ENCODE results near the gene DESI2.
A peak's percentile ranks its signal among the peaks of the same experiment; 100 is the strongest.

Gene DESI2

DNA sequence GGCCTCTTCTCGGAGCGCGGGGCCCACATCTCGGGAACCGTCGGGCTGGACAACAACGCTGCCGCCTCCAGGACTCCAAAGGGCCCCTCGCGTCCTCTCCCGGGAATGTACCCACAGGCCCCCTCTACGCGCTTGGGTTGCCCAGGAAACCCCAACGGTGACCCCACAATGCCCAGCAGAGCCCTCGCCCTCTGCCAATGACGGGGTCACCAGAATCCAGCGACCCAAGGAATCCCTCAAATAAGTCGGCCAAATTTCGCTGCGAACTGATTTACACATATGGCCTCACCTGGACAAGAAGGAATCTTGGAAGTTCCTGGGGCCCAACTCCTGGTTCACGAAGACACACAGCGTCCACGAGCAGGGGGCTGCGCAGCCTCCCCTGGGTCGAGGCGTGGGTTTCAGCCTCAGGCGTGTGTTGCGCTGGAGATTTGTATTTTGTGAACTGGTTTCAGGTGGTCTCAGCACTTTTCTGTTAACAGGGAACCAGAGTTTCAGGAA lies 78.1 kb downstream of the DESI2 start:
- Histone ChIP-seq H3K9ac (ENCODE audit: low read length) (peak overlapping the region; percentile 90), H3K4me2 (ENCODE audit: low read depth, low read length, poor library complexity, severe bottlenecking) (peak overlapping the region; percentile 82), H3K27ac (ENCODE audit: low read depth, low read length) (peak overlapping the region; percentile 100)

DNA sequence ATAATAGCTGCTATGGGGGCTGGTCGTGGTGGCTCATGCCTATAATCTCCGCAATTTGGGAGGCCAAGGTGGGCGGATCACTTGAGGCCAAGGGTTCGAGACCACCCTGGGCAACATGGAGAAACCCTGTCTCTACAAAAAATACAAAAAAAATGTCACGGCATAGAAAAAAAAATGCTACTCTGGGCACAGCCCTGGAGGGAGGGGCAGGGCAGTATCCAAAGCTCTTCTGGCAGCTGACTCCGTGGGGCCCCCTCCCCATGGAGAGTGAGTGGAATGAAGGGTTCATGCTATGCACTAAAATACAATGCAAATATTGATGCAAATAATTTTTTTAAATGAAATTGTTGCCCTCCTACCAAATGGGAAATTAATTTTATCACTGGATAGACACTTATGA lies 78.7 kb downstream of the DESI2 start:
- Histone ChIP-seq H3K79me2 (ENCODE audit: insufficient read depth, low read length) (peaks cover 5% of the 10 kb centered on the region; the same call in 1 of the 2 replicates), H3K9me2 (replicated peaks; ENCODE audit: insufficient read depth, low read length) (no peaks in the 10 kb centered on the region), H3F3A (ENCODE audit: insufficient read depth) (peaks cover 82% of the 10 kb centered on the region), H3K4me3 (ENCODE audit: insufficient read depth, low read length, poor library complexity, severe bottlenecking) (no peak overlapping the region), H3K4me2 (ENCODE audit: low read depth, low read length, poor library complexity, severe bottlenecking) (peak overlapping the region; percentile 82), H2AFZ (ENCODE audit: low read depth, low read length, severe bottlenecking) (no peak overlapping the region), H4K20me1 (ENCODE audit: low read depth, low read length) (no peaks in the 10 kb centered on the region), H3K27ac (ENCODE audit: low read depth, low read length) (peak overlapping the region; percentile 100), H3K36me3 (ENCODE audit: low read length) (no peaks in the 10 kb centered on the region), H3K27me3 (ENCODE audit: low read length) (no peaks in the 10 kb centered on the region), H3K9me3 (ENCODE audit: insufficient read depth, low read length) (no peaks in the 10 kb centered on the region), H3K9ac (ENCODE audit: low read length) (peak overlapping the region; percentile 90)
- TF ChIP-seq EZH2phosphoT487 (conservative IDR thresholded peaks at IDR 0.05; ENCODE audit: low read length): no peak
- TF ChIP-seq, protein P1, sequence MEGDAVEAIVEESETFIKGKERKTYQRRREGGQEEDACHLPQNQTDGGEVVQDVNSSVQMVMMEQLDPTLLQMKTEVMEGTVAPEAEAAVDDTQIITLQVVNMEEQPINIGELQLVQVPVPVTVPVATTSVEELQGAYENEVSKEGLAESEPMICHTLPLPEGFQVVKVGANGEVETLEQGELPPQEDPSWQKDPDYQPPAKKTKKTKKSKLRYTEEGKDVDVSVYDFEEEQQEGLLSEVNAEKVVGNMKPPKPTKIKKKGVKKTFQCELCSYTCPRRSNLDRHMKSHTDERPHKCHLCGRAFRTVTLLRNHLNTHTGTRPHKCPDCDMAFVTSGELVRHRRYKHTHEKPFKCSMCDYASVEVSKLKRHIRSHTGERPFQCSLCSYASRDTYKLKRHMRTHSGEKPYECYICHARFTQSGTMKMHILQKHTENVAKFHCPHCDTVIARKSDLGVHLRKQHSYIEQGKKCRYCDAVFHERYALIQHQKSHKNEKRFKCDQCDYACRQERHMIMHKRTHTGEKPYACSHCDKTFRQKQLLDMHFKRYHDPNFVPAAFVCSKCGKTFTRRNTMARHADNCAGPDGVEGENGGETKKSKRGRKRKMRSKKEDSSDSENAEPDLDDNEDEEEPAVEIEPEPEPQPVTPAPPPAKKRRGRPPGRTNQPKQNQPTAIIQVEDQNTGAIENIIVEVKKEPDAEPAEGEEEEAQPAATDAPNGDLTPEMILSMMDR (IDR thresholded peaks at IDR 0.05; ENCODE audit: insufficient read depth, low read length, poor library complexity, severe bottlenecking): no peak

More for the DNA sequence above, 78.1 kb downstream of the DESI2 start:
- no peak for TF ChIP-seq EZH2phosphoT487 (conservative IDR thresholded peaks at IDR 0.05; ENCODE audit: low read length)
- TF ChIP-seq, protein P1 (IDR thresholded peaks at IDR 0.05; ENCODE audit: insufficient read depth, low read length, poor library complexity, severe bottlenecking): no peak
- Histone ChIP-seq H3F3A (ENCODE audit: insufficient read depth) (peaks cover 75% of the 10 kb centered on the region), H3K79me2 (ENCODE audit: insufficient read depth, low read length) (peaks cover 5% of the 10 kb centered on the region; the same call in 1 of the 2 replicates), H3K9me2 (replicated peaks; ENCODE audit: insufficient read depth, low read length) (no peaks in the 10 kb centered on the region), H3K9me3 (ENCODE audit: insufficient read depth, low read length) (no peaks in the 10 kb centered on the region), H3K36me3 (ENCODE audit: low read length) (no peaks in the 10 kb centered on the region), H3K4me3 (ENCODE audit: insufficient read depth, low read length, poor library complexity, severe bottlenecking) (peak overlapping the region; percentile 44), H4K20me1 (ENCODE audit: low read depth, low read length) (no peaks in the 10 kb centered on the region), H3K27me3 (ENCODE audit: low read length) (no peaks in the 10 kb centered on the region), H2AFZ (ENCODE audit: low read depth, low read length, severe bottlenecking) (no peak overlapping the region)

DNA sequence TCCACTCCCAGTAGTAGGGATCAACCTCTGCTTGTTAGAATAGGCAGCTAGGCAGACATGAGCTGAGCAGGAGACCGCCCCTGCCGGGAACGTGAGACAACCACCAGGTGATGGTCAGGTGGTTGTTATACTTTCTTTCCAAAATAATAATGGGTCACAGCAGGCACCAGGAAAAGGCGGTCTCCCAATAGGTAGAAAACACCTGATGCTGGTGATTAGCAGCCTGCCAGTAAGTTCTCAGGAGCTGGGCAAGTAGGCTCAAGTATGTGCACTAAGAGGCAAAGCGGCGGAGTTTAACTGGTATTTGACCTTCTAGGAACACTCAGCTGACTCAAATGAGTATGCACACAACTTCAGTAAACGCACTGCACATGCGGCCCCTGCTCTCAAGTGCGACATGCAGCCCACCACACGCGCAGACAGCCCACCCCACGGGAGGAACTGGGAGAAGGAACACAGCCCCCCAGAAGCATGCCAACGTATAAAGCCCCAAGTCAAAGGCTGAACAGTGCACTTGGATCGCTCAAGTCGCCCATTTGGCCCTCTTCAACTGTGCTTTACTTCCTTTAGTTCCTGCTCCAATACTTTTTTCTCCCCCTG lies 80.0 kb downstream of the DESI2 start:
- peak overlapping the region; percentile 100 for H3K27ac ChIP-seq (ENCODE audit: low read depth, low read length)

More for the DNA sequence above, 80.0 kb downstream of the DESI2 start:
- no peak overlapping the region for H3K4me3 ChIP-seq (ENCODE audit: insufficient read depth, low read length, poor library complexity, severe bottlenecking)
- peaks cover 83% of the 10 kb centered on the region for H3F3A ChIP-seq (ENCODE audit: insufficient read depth)
- H3K4me2 ChIP-seq (ENCODE audit: low read depth, low read length, poor library complexity, severe bottlenecking): peak overlapping the region; percentile 87
- peak overlapping the region; percentile 90 for H3K9ac ChIP-seq (ENCODE audit: low read length)
- H3K79me2 ChIP-seq (ENCODE audit: insufficient read depth, low read length): peaks cover 5% of the 10 kb centered on the region; the same call in 1 of the 2 replicates
- H3K36me3 ChIP-seq (ENCODE audit: low read length): no peaks in the 10 kb centered on the region
- no peak overlapping the region for H2AFZ ChIP-seq (ENCODE audit: low read depth, low read length, severe bottlenecking)
- TF ChIP-seq, protein P1 (IDR thresholded peaks at IDR 0.05; ENCODE audit: insufficient read depth, low read length, poor library complexity, severe bottlenecking): no peak
- TF ChIP-seq EZH2phosphoT487 (conservative IDR thresholded peaks at IDR 0.05; ENCODE audit: low read length): no peak
- no peaks in the 10 kb centered on the region for H3K9me2 ChIP-seq (replicated peaks; ENCODE audit: insufficient read depth, low read length)
- H3K27me3 ChIP-seq (ENCODE audit: low read length): no peaks in the 10 kb centered on the region
- no peaks in the 10 kb centered on the region for H4K20me1 ChIP-seq (ENCODE audit: low read depth, low read length)
- H3K9me3 ChIP-seq (ENCODE audit: insufficient read depth, low read length): no peaks in the 10 kb centered on the region

Data from SU-DHL-6 (cell line).